ENCODE results near the gene EPHA3.

The EPHA3 gene

GRCh38 chr3:89223188-89223587, 115.8 kb downstream of the EPHA3 start:
- DNase-seq (ENCODE audit: low read depth in 1 of 2, low spot score in 1 of 2), result no peak

GRCh38 chr3:89227218-89227617, 119.8 kb downstream of the EPHA3 start:
- no peak for DNase-seq (ENCODE audit: low read depth in 1 of 2, low spot score in 1 of 2)

- no peak for DNase-seq (ENCODE audit: low read depth in 1 of 2, low spot score in 1 of 2)
Observed at GRCh38 chr3:89227634-89228033, 120.2 kb downstream of the EPHA3 start.

GRCh38 chr3:89232155-89232554, 124.7 kb downstream of the EPHA3 start:
- no peak for DNase-seq (ENCODE audit: low read depth in 1 of 2, low spot score in 1 of 2)

GRCh38 chr3:89234620-89235019, 127.2 kb downstream of the EPHA3 start:
- no peak for DNase-seq (ENCODE audit: low read depth in 1 of 2, low spot score in 1 of 2)

GRCh38 chr3:89238846-89239245, 131.4 kb downstream of the EPHA3 start:
- DNase-seq (ENCODE audit: low read depth in 1 of 2, low spot score in 1 of 2), result no peak

- DNase-seq (ENCODE audit: low read depth in 1 of 2, low spot score in 1 of 2), result no peak
Observed at GRCh38 chr3:89239774-89240173, 132.4 kb downstream of the EPHA3 start.

GRCh38 chr3:89245612-89246011, 138.2 kb downstream of the EPHA3 start:
- DNase-seq (ENCODE audit: low read depth in 1 of 2, low spot score in 1 of 2), result no peak

GRCh38 chr3:89246326-89246725, 138.9 kb downstream of the EPHA3 start:
- no peak for DNase-seq (ENCODE audit: low read depth in 1 of 2, low spot score in 1 of 2)

- no peak for DNase-seq (ENCODE audit: low read depth in 1 of 2, low spot score in 1 of 2)
Observed at GRCh38 chr3:89250742-89251141, 143.3 kb downstream of the EPHA3 start.

- DNase-seq (ENCODE audit: low read depth in 1 of 2, low spot score in 1 of 2), result no peak
Observed at GRCh38 chr3:89252016-89252415, 144.6 kb downstream of the EPHA3 start.

- DNase-seq (ENCODE audit: low read depth in 1 of 2, low spot score in 1 of 2), result no peak
Observed at GRCh38 chr3:89252860-89253259, 145.4 kb downstream of the EPHA3 start.

- no peak for DNase-seq (ENCODE audit: low read depth in 1 of 2, low spot score in 1 of 2)
Observed at GRCh38 chr3:89256395-89256794, 149.0 kb downstream of the EPHA3 start.

- no peak for DNase-seq (ENCODE audit: low read depth in 1 of 2, low spot score in 1 of 2)
Observed at GRCh38 chr3:89256882-89257281, 149.5 kb downstream of the EPHA3 start.

- DNase-seq (ENCODE audit: low read depth in 1 of 2, low spot score in 1 of 2), result no peak
Observed at GRCh38 chr3:89260721-89261120, 153.3 kb downstream of the EPHA3 start.

- no peak for DNase-seq (ENCODE audit: low read depth in 1 of 2, low spot score in 1 of 2)
Observed at GRCh38 chr3:89261673-89262072, 154.3 kb downstream of the EPHA3 start.

GRCh38 chr3:89262309-89262929, 155.0 kb downstream of the EPHA3 start:
- no peak for DNase-seq (ENCODE audit: low read depth in 1 of 2, low spot score in 1 of 2)

- DNase-seq (ENCODE audit: low read depth in 1 of 2, low spot score in 1 of 2), result no peak
Observed at GRCh38 chr3:89264037-89264560, 156.7 kb downstream of the EPHA3 start.

GRCh38 chr3:89266074-89266473, 158.7 kb downstream of the EPHA3 start:
- DNase-seq (ENCODE audit: low read depth in 1 of 2, low spot score in 1 of 2), result no peak

- DNase-seq (ENCODE audit: low read depth in 1 of 2, low spot score in 1 of 2), result no peak
Observed at GRCh38 chr3:89268059-89268458, 160.6 kb downstream of the EPHA3 start.

- DNase-seq (ENCODE audit: low read depth in 1 of 2, low spot score in 1 of 2), result no peak
Observed at GRCh38 chr3:89270201-89270600, 162.8 kb downstream of the EPHA3 start.

- DNase-seq (ENCODE audit: low read depth in 1 of 2, low spot score in 1 of 2), result no peak
Observed at GRCh38 chr3:89275001-89275400, 167.6 kb downstream of the EPHA3 start.

- DNase-seq (ENCODE audit: low read depth in 1 of 2, low spot score in 1 of 2), result no peak
Observed at GRCh38 chr3:89276116-89276515, 168.7 kb downstream of the EPHA3 start.

Measured in activated CD4-positive, alpha-beta T cell treated with anti-CD3 and anti-CD28 coated beads, Interleukin-2, amount 50 U/mL, for 24 hours (primary cell).